ENCODE measurements around the gene ROCK2. TPM values are rescaled to one million over a fixed set of nuclear protein-coding genes. Genes with fewer than 3 reads are reported as not detected.

ROCK2 gene
- total and polyA plus RNA-seq, 2 of the 13 experiments (the other 11 are each of a cell fraction or from before 2014, with no cell fraction given), result 38.1 to 119 TPM

DNA sequence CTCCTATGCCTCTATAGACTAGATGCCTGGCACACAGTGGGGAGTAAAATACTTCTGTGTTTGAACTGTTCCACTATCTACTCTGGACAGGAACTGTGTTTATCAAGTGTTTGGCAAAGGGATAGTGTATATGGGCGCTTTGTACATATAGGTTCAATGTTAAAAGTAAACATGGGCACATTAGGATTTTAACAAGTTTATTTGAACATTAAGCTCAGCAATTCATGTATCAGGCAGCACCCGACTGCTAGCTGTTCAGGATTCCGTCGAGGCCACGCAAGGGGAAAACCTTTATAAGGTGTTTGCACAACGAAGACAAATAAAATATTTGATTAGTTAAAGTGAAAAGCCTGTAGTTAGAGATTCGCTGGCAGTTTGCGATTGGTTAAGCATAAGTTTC lies 43.4 kb upstream of the ROCK2 start (continued):
- TF ChIP-seq, protein P1, sequence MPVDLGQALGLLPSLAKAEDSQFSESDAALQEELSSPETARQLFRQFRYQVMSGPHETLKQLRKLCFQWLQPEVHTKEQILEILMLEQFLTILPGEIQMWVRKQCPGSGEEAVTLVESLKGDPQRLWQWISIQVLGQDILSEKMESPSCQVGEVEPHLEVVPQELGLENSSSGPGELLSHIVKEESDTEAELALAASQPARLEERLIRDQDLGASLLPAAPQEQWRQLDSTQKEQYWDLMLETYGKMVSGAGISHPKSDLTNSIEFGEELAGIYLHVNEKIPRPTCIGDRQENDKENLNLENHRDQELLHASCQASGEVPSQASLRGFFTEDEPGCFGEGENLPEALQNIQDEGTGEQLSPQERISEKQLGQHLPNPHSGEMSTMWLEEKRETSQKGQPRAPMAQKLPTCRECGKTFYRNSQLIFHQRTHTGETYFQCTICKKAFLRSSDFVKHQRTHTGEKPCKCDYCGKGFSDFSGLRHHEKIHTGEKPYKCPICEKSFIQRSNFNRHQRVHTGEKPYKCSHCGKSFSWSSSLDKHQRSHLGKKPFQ (CRISPR knock-in tag; IDR thresholded peaks at IDR 0.05; ENCODE audit: insufficient replicate concordance), result no peak
- TF ChIP-seq STAG1 (CRISPR knock-in tag; IDR thresholded peaks at IDR 0.05) (no peak), LRRFIP1 (CRISPR knock-in tag; conservative IDR thresholded peaks at IDR 0.05) (no peak), ZNF331 (CRISPR knock-in tag; IDR thresholded peaks at IDR 0.05) (peak; percentile 64), SOX6 (IDR thresholded peaks at IDR 0.05) (no peak), SOX6 (CRISPR knock-in tag; IDR thresholded peaks at IDR 0.05) (peak; percentile 61; the same call in 1 of the 2 replicates), GFI1 (CRISPR knock-in tag; IDR thresholded peaks at IDR 0.05; ENCODE audit: borderline replicate concordance) (peak; percentile 73; the same call in 1 of the 2 replicates), TOE1 (CRISPR knock-in tag; IDR thresholded peaks at IDR 0.05) (no peak), ZNF570 (CRISPR knock-in tag; IDR thresholded peaks at IDR 0.05; ENCODE audit: borderline replicate concordance) (no peak), ZNF567 (CRISPR knock-in tag; IDR thresholded peaks at IDR 0.05; ENCODE audit: borderline replicate concordance) (no peak), CEBPB (IDR thresholded peaks at IDR 0.05; ENCODE audit: borderline replicate concordance, low read depth, low read length) (peak; percentile 30; the same call in 1 of the 2 replicates), PATZ1 (CRISPR knock-in tag; IDR thresholded peaks at IDR 0.05) (peak; percentile 64), ZZZ3 (CRISPR knock-in tag; IDR thresholded peaks at IDR 0.05; ENCODE audit: borderline replicate concordance) (no peak), EZH2 (conservative IDR thresholded peaks at IDR 0.05; ENCODE audit: low read depth, low read length) (no peak), ZNF143 (CRISPR knock-in tag; IDR thresholded peaks at IDR 0.05) (no peak), YEATS4 (CRISPR knock-in tag; IDR thresholded peaks at IDR 0.05; ENCODE audit: borderline replicate concordance) (no peak), CC2D1A (CRISPR knock-in tag; IDR thresholded peaks at IDR 0.05) (no peak), RARA (CRISPR knock-in tag; IDR thresholded peaks at IDR 0.05) (peak; percentile 45; the same call in 1 of the 2 replicates), HES4 (CRISPR knock-in tag; IDR thresholded peaks at IDR 0.05; ENCODE audit: borderline replicate concordance) (no peak), PHF21A (CRISPR knock-in tag; IDR thresholded peaks at IDR 0.05) (peak; percentile 75; the same call in 1 of the 2 replicates), ARID2 (CRISPR knock-in tag; IDR thresholded peaks at IDR 0.05; ENCODE audit: borderline replicate concordance) (no peak)
- TF ChIP-seq, protein P2, sequence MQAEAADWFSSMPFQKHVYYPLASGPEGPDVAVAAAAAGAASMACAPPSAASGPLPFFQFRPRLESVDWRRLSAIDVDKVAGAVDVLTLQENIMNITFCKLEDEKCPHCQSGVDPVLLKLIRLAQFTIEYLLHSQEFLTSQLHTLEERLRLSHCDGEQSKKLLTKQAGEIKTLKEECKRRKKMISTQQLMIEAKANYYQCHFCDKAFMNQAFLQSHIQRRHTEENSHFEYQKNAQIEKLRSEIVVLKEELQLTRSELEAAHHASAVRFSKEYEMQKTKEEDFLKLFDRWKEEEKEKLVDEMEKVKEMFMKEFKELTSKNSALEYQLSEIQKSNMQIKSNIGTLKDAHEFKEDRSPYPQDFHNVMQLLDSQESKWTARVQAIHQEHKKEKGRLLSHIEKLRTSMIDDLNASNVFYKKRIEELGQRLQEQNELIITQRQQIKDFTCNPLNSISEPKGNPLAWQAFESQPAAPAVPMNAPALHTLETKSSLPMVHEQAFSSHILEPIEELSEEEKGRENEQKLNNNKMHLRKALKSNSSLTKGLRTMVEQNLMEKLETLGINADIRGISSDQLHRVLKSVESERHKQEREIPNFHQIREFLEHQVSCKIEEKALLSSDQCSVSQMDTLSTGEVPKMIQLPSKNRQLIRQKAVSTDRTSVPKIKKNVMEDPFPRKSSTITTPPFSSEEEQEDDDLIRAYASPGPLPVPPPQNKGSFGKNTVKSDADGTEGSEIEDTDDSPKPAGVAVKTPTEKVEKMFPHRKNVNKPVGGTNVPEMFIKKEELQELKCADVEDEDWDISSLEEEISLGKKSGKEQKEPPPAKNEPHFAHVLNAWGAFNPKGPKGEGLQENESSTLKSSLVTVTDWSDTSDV (CRISPR knock-in tag; IDR thresholded peaks at IDR 0.05), result no peak

Measured in HepG2 (cell line).